Urinary bladder (tissue), 4 donors: ENCODE data around the gene ENPP7. TPM values are rescaled to one million over a fixed set of nuclear protein-coding genes. Genes with fewer than 3 reads are reported as not detected.

ENCODE experiments used
- DNase-seq: peaks from one replicate; pipeline ENCODE4 v3.0.0-alpha.2; 2015; ENCODE audit errors: extremely low spot score
- H3K27ac ChIP-seq: one replicate; pipeline ENCODE4 v1.5.1; 2013; ENCODE audit warnings: low read depth, mild to moderate bottlenecking, moderate library complexity
- H3K36me3 ChIP-seq: one replicate; pipeline ENCODE4 v1.6.1; 2013; ENCODE audit warnings: mild to moderate bottlenecking, moderate library complexity; ENCODE audit not compliant: insufficient read depth
- H3K4me1 ChIP-seq: one replicate; pipeline ENCODE4 v1.6.1; 2013; ENCODE audit warnings: mild to moderate bottlenecking, moderate library complexity; ENCODE audit not compliant: insufficient read depth
- H3K4me3 ChIP-seq: one replicate; pipeline ENCODE4 v1.5.1; 2013; ENCODE audit warnings: low read depth, low read length
- WGBS: extraction: QIAGEN DNeasy Blood & Tissue Kit; methylation state at CpG from one replicate; pipeline ENCODE4 v1.1.7; 2013; 5-methylcytosine and 5-hydroxymethylcytosine counted together
- polyA plus RNA-seq: library from polyadenylated mRNA; stranded (reverse); fragments of 200-250 nt; gene quantifications from one replicate; pipeline ENCODE4 v1.2.3, GENCODE V29; 2013
- total RNA-seq: library from RNA; depleted of rRNA; stranded (reverse); fragments of >200 nt; gene quantifications from one replicate; pipeline ENCODE4 v1.2.3, GENCODE V29; 2014
- donor health status: healthy with polysubstance abuse.
- donor health status: healthy.

The ENPP7 gene
- total and polyA plus RNA-seq, 2 donors = not detected

DNA sequence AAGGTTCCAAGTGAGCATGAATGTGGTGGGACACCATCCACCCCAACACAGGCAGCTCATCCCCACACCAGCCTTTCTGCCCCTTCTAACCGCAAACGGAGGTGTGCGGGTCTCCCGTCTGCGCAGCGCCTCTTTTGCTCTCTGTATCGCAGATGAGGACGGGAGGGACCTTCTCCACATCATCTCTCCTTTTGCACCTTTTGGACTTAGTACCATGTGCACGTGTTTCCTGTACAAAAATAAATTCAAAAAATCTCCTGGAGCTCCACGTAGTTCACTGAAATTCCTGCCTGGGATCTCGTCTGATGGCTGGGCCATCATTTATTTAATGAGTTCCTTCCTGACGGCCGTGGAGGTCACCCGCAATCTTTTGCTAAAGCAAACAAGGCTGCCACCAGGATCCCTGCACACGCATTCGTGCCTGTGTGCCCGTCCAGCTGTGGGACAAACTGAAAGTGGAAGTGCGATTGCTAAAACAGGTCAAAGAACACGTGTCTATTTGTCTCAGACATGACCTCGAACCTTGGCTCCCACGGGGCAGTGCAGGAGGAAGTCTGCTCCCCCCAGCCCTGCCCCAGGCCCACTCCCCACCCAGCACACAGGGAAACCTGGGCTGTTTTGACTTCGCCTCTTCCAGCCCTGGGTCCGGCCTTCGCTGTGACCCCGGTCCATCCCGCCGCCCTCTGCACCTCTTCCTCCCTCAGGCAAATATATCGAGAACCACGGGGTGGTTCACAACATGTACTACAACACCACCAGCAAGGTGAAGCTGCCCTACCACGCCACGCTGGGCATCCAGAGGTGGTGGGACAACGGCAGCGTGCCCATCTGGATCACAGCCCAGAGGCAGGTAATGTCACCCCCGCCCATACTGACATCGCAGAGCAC is 2.3 kb downstream of the ENPP7 start:
- Histone ChIP-seq H3K4me3 (peak overlapping the region; percentile 5), H3K27ac (no peak overlapping the region), H3K4me1 (no peaks in the 10 kb centered on the region), H3K36me3 (no peaks in the 10 kb centered on the region)
- 75% methylated on average over 35 of the region's 35 CpGs for WGBS
- DNase-seq = no peak

DNA sequence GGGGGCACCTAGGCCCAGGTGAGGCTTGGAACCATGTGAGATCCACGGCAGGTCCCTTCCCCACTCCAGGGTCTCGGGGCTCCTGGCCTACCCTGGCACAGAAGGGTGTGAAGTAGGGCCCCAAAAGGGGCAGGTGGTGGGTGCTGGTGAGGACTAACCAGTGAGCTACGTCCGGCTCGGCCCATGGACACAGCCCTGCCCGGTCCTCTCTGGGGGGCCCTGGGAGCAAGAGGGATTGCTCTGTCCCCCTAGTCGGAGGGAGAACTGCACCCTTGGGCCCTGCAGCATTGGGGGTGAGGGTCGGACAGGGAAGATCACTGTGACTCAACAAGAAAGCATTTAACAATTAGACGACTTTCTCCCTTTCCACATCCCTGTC is 2.9 kb downstream of the ENPP7 start:
- no peak for DNase-seq
- H3K4me3 ChIP-seq = no peak overlapping the region
- 80% methylated on average over 9 of the region's 9 CpGs for WGBS

DNA sequence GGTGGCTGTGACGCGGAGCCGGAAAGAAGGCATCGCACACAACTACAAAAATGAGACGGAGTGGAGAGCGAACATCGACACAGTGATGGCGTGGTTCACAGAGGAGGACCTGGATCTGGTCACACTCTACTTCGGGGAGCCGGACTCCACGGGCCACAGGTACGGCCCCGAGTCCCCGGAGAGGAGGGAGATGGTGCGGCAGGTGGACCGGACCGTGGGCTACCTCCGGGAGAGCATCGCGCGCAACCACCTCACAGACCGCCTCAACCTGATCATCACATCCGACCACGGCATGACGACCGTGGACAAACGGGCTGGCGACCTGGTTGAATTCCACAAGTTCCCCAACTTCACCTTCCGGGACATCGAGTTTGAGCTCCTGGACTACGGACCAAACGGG is 4.4 kb downstream of the ENPP7 start:
- Histone ChIP-seq H3K4me1 (no peaks in the 10 kb centered on the region), H3K36me3 (no peaks in the 10 kb centered on the region), H3K4me3 (no peak overlapping the region), H3K27ac (no peak overlapping the region)
- WGBS = 96% methylated on average over 32 of the region's 32 CpGs
- no peak for DNase-seq

More for the DNA sequence above, 2.9 kb downstream of the ENPP7 start:
- no peaks in the 10 kb centered on the region for H3K36me3 ChIP-seq
- no peak overlapping the region for H3K27ac ChIP-seq
- H3K4me1 ChIP-seq = no peaks in the 10 kb centered on the region

DNA sequence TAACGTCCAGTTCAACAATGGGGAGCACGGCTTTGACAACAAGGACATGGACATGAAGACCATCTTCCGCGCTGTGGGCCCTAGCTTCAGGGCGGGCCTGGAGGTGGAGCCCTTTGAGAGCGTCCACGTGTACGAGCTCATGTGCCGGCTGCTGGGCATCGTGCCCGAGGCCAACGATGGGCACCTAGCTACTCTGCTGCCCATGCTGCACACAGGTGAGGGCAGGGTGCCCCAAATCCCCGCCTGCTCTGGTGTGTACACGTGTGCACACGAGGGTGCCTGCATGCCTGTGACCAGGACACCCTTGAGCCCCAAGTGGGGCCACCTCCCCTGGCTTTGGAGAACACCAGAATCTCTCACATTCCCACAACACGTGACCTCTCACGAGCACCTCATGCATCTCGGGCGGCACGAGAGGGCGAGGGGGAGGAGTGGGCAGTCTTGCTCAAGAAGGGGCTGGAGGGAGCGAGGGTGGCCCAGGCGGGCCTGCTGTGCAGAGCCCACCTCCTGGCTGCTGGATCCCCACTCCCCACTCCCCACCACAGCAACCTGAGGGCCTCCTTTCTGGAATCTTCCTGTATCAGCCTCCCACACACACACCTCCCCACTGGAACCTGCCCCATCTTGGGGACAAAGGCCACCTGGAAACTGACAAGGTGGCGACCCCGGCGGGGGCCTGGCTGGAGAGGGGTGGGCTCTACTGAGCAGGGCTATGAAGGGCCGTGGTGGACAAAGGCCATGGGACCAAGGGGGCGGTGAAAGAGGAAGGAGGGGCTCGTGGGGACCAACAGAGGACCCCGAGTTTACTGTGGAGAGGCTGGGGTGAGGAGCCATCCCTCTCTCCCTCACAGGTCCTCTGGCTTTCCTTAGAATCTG is 6.5 kb downstream of the ENPP7 start:
- no peak for DNase-seq

DNA sequence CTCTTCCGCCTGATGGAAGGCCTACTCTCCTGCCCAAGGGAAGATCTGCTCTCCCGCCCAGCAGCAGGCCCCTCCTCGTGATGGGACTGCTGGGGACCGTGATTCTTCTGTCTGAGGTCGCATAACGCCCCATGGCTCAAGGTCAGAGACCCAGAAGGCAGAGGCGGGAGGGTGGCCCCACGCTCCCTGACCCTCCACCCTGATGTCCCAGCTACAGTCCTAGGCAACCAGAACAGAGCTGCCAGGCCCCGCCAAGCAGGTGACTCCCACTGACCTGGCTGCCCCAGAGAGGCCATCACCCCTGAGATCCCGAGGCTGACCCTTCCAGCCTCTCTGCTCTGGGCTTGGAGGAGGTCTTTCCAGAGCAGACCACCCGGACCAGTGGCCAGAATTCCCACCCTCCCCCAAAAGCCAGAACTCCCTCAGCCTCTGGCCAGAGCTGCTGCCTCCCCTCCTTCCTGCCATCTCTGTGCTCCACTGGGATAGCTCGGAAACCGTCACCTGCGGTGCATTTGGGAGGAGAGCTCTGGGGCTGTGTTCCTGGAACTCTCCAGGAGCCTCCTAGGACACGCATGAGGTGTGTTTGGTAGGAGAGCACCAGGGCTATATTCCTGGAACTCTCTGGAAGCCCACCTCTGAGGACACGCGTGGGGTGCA is 7.3 kb downstream of the ENPP7 start:
- Histone ChIP-seq H3K4me3 (no peak overlapping the region), H3K27ac (no peak overlapping the region), H3K4me1 (no peaks in the 10 kb centered on the region), H3K36me3 (no peaks in the 10 kb centered on the region)
- 89% methylated on average over 17 of the region's 17 CpGs for WGBS
- no peak for DNase-seq

More for the DNA sequence above, 6.5 kb downstream of the ENPP7 start:
- Histone ChIP-seq H3K4me1 (no peaks in the 10 kb centered on the region), H3K27ac (no peak overlapping the region), H3K4me3 (no peak overlapping the region), H3K36me3 (no peaks in the 10 kb centered on the region)
- 86% methylated on average over 30 of the region's 30 CpGs for WGBS

DNA sequence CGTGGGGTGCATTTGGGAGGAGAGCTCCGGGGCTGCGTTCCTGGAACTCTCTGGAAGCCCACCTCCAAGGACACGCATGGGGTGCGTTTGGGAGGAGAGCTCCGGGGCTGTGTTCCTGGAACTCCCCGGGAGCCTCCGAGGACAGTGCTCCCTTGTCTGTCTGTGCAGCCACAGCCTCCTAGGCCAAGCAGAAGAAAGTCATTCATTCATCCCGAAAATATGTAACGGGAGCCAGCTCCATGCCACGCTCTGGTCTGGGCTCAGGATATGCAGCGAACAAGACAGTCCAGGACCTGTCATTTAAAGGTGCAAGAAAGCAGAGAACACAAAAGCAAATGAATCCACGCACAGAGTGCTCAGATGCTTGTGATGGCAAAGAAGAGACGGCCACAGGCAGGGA is 7.9 kb downstream of the ENPP7 start:
- no peaks in the 10 kb centered on the region for H3K36me3 ChIP-seq
- no peak overlapping the region for H3K4me3 ChIP-seq
- no peak overlapping the region for H3K27ac ChIP-seq
- no peak for DNase-seq
- H3K4me1 ChIP-seq = no peaks in the 10 kb centered on the region
- WGBS = 87% methylated on average over 14 of the region's 14 CpGs

DNA sequence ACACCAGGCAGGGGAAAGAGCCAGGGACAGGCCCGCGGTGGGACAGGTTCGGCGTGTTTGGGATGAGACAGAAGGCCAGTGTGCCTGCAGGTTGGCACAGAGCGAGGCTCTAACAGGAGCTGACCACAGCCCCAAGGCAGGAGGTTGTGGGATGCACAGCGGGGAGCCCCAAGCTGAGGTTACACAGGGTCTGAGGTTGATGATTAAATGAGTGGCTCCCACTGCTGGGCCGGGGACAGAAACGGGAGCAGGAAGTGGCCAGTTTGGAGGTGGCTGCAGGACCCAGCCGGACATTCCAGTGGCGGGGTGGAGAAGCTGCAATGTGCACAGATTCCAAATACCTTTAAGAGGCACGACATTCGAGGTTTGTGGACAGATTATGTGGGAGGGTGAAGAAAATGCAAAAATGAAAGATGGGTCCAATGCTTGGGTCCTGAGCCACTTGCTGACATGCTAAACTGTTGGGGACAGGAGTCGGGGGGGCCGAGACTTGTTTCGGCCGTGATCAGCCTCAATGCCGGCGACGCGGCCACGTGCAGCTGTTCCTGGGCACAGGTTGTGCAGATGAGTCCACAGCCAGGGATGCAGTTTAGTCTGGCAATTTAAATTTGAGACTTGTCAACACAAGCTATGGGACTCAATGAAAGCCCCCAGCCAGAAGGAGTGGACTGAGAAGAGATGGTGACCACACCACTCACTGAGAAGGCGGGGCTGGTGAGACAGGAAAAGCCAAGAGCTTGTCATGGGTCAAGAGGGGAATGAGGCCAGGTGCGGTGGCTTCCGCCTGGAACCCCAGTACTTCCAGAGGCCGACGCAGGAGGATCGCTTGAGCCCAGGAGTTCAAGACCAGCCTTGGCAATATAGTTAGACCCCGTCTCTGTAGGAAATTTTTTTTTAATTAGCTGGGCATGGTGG is 8.7 kb downstream of the ENPP7 start:
- DNase-seq = no peak
- Histone ChIP-seq H3K4me1 (no peaks in the 10 kb centered on the region), H3K4me3 (no peak overlapping the region), H3K36me3 (no peaks in the 10 kb centered on the region), H3K27ac (no peak overlapping the region)
- 81% methylated on average over 28 of the region's 28 CpGs for WGBS

DNA sequence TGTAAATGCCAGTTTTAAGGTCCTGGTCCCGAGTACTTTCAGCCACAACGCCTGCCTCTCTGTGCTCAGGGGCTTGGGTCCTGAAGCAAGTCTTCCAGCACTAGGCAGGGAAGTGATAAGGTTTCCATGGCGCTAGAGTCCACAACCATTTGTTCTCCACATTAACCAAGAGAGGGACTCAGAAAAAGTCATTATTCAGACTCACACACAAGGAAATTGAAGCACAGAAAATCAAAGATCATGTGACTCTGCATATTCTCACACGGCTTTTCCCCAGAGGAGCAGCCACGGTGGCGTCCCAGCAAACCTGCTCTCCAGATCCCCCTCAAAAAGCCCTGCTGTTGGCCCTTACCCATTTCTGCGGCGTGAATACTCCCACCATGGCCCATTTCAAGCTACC is 9.7 kb downstream of the ENPP7 start:
- Histone ChIP-seq H3K27ac (no peak overlapping the region), H3K4me1 (no peaks in the 10 kb centered on the region), H3K36me3 (no peaks in the 10 kb centered on the region), H3K4me3 (no peak overlapping the region)
- 39% methylated on average over 8 of the region's 8 CpGs for whole genome bisulfite sequencing
- DNase-seq = no peak

DNA sequence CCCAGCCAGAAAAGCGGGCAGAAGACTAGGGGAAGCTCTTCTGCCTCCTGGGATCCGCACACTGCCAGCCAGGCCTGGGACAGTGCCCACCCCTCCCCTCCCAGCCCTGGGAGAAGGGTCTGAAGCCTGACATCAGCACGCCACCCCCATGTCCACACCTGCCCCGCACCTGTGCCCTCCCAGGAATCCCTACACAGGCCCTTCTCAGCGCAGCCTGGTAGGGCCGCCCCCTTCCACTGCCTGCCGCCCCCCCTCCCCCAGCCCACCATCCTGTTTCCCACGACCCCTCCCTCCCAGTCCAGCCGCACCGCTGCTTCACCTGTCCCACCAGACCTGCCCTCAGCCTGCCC is 10.6 kb downstream of the ENPP7 start:
- H3K36me3 ChIP-seq = no peaks in the 10 kb centered on the region
- 31% methylated on average over 10 of the region's 10 CpGs for WGBS
- no peak for DNase-seq
- no peak overlapping the region for H3K4me3 ChIP-seq
- no peak overlapping the region for H3K27ac ChIP-seq
- H3K4me1 ChIP-seq = peaks cover 2% of the 10 kb centered on the region

DNA sequence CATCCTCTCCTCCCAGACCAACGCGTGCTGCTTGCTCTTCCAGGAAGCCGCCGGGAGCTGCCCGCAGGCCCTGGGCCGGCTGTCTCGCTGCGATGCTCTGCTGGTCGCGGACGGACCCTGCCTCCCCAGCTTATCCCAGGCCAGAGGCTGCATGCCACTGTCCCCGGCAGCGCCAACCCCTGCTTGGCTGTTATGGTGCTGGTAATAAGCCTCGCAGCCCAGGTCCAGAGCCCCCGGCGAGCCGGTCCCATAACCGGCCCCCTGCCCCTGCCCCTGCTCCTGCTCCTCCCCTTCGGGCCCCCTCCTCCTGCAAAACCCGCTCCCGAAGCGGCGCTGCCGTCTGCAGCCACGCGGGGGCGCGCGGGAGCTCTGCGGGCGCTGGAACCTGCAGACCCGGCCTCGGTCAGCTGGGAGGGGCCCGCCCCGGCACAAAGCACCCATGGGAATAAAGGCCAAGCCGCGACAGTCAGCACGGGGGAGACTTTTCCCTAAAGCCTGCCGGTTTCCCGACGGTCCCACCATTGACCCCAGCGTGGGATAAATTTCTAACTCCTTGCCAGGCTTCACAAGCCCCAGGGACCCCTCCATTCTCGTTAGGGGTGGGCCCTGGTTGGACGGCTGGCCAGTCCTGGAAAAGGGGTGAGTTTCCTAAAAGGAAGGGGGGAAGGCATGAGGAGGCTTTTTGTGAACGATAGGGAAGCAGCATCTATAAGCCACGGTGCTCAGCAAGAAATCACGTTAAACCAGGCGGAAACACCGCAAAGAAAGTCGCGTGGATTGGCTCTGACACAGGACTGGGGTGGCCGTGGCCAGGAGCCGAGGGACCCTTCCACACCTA is 11.2 kb downstream of the ENPP7 start:
- no peaks in the 10 kb centered on the region for H3K36me3 ChIP-seq
- H3K4me3 ChIP-seq = no peak overlapping the region
- no peak overlapping the region for H3K27ac ChIP-seq
- no peak for DNase-seq
- WGBS = 11% methylated on average over 53 of the region's 53 CpGs
- H3K4me1 ChIP-seq = peaks cover 2% of the 10 kb centered on the region

DNA sequence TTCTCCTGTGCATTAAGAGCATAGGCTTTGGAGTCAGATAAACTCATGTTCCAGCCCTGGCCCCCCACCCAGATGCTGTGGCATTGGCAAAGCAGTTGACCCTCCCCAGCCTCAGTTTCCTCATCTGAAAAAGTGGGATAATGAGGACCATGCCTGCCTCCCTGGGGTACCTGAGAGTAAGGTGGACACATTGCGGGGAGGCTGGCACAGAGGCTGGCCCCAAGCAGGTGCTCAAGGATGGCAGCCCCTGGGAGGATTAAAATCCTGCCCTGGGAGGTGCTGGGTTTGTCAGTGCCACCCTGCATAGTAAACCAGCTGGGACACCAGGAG is 11.8 kb downstream of the ENPP7 start:
- Histone ChIP-seq H3K4me1 (peaks cover 2% of the 10 kb centered on the region), H3K4me3 (no peak overlapping the region), H3K27ac (no peak overlapping the region), H3K36me3 (no peaks in the 10 kb centered on the region)
- WGBS = 93% methylated on average over 1 of the region's 1 CpG
- DNase-seq = no peak

DNA sequence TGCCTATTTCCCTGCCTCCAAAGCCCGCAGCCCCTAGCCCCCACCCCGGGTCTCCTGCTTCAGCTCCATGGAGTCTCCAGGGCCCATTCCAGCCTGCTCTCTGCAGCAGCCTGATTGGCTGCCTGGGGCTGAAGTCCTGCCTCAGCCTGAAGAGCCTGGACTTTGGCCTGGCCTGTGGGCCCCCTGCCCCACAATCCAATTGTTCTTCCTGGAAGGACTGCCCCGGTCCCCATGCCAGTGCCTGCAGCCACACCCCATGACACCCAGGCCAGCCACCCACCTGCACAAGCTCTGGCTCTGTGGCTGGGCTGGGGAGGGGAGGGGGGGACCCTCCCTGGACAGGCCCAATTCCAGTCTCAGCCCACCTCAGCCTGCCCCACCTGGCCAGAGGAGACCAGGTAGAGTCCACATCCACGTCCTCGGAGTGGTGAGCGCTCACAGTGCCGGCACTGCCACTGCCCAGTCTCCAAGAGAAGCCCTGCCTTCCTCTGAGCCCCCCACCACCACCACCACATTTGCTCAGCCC is 12.3 kb downstream of the ENPP7 start:
- DNase-seq = no peak
- H3K4me1 ChIP-seq = peaks cover 2% of the 10 kb centered on the region
- WGBS = 87% methylated on average over 7 of the region's 7 CpGs

More for the DNA sequence above, 12.3 kb downstream of the ENPP7 start:
- H3K27ac ChIP-seq = no peak overlapping the region
- no peak overlapping the region for H3K4me3 ChIP-seq
- H3K36me3 ChIP-seq = no peaks in the 10 kb centered on the region
